ENCODE measurements around the gene TSPO2. TPM values are rescaled to one million over a fixed set of nuclear protein-coding genes. Genes with fewer than 3 reads are reported as not detected.
A peak's percentile ranks its signal among the peaks of the same experiment; 100 is the strongest.

The TSPO2 gene
- total RNA-seq, 1 experiment from 2014 or later: not detected

GRCh38 chr6:41021832-41022231, 20.4 kb upstream of the TSPO2 start:
- ChIA-PET CTCF (interaction anchor here (0.8 kb wide), 1 partner anchor 51 kb away, joined by 4 read pairs; the partner anchor contains the start of gene NFYA), POLR2A (ENCODE audit: unreplicated experiment) (no interaction called here)
- Histone ChIP-seq H3F3A (ENCODE audit: low read length, unreplicated experiment) (no peaks in the 10 kb centered on the region), H4K20me1 (ENCODE audit: low read length) (no peaks in the 10 kb centered on the region), H3K4me2 (ENCODE audit: low read length) (peak overlapping the region; percentile 24), H3K27ac (ENCODE audit: low read length) (peak overlapping the region; percentile 66), H3K4me3 (ENCODE audit: low read length) (no peak overlapping the region), H3K4me1 (ENCODE audit: insufficient read depth, low read length) (peaks cover 31% of the 10 kb centered on the region), H2AFZ (ENCODE audit: low read length) (no peak overlapping the region), H3K9me3 (ENCODE audit: low read length) (no peaks in the 10 kb centered on the region), H3K36me3 (ENCODE audit: low read depth, low read length) (no peaks in the 10 kb centered on the region), H3K9ac (ENCODE audit: low read length) (no peak overlapping the region), H3K27me3 (ENCODE audit: low read length) (no peaks in the 10 kb centered on the region), H3K79me2 (ENCODE audit: low read length) (0 out of 2 replicates have a peak, but pooled peaks cover 5% of the 10 kb centered on the region), H3K9me2 (replicated peaks; ENCODE audit: low read length) (no peaks in the 10 kb centered on the region)
- BruUV-seq (replicated peaks): no TSS peak
- DNase-seq: peak; percentile 52
- peak; percentile 65 for ATAC-seq
- no peak for TF ChIP-seq EZH2phosphoT487 (IDR thresholded peaks at IDR 0.05; ENCODE audit: borderline replicate concordance, low read length)
- TF ChIP-seq CTCF (conservative IDR thresholded peaks at IDR 0.05; ENCODE audit: low read depth, low read length): peak; percentile 48; the same call in 1 of the 2 replicates
- intact Hi-C loops (cut with micrococcal nuclease): no loop called here

DNA sequence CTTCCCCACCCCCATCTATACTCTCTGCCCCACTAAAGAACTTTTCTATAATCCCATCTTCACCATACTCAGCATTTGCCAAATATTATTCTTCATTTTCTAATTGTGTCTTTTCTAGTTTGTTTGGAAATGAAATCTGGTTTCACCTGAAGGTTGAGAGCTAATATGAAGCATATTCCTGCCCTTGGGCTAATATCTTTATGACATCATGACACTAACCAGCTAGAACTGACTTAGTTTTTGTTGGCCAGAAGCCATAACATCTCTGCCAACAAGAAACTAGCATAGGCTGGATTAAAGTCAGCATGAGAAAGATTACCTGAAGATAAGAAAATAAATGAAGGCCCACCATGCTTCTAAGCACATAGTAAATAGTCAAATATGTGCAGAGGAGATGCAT, 20.0 kb upstream of the TSPO2 start:
- Histone ChIP-seq H3F3A (ENCODE audit: low read length, unreplicated experiment) (no peaks in the 10 kb centered on the region), H2AFZ (ENCODE audit: low read length) (no peak overlapping the region), H3K4me3 (ENCODE audit: low read length) (no peak overlapping the region), H3K27ac (ENCODE audit: low read length) (peak overlapping the region; percentile 66), H3K79me2 (ENCODE audit: low read length) (0 out of 2 replicates have a peak, but pooled peaks cover 5% of the 10 kb centered on the region), H3K27me3 (ENCODE audit: low read length) (no peaks in the 10 kb centered on the region), H3K4me1 (ENCODE audit: insufficient read depth, low read length) (peaks cover 36% of the 10 kb centered on the region), H3K4me2 (ENCODE audit: low read length) (peak overlapping the region; percentile 24), H3K9me3 (ENCODE audit: low read length) (no peaks in the 10 kb centered on the region), H4K20me1 (ENCODE audit: low read length) (no peaks in the 10 kb centered on the region), H3K9me2 (replicated peaks; ENCODE audit: low read length) (no peaks in the 10 kb centered on the region), H3K36me3 (ENCODE audit: low read depth, low read length) (no peaks in the 10 kb centered on the region), H3K9ac (ENCODE audit: low read length) (no peak overlapping the region)
- intact Hi-C loops (cut with micrococcal nuclease): no loop called here
- no TSS peak for BruUV-seq (replicated peaks)
- no peak for TF ChIP-seq EZH2phosphoT487 (IDR thresholded peaks at IDR 0.05; ENCODE audit: borderline replicate concordance, low read length)
- POLR2A ChIA-PET (ENCODE audit: unreplicated experiment): no interaction called here
- ATAC-seq (no peak; the same call in 1 of the 2 replicates), DNase-seq (peak; percentile 62)
- CTCF ChIA-PET: interaction anchor here (0.8 kb wide), 1 partner anchor 50 kb away, joined by 4 read pairs; the partner anchor contains the start of gene NFYA

GRCh38 chr6:41023114-41023513, 19.2 kb upstream of the TSPO2 start:
- Histone ChIP-seq H3K36me3 (ENCODE audit: low read depth, low read length) (no peaks in the 10 kb centered on the region), H2AFZ (ENCODE audit: low read length) (no peak overlapping the region), H3K4me2 (ENCODE audit: low read length) (no peak overlapping the region), H3K9me2 (replicated peaks; ENCODE audit: low read length) (no peaks in the 10 kb centered on the region), H3K9me3 (ENCODE audit: low read length) (no peaks in the 10 kb centered on the region), H3K9ac (ENCODE audit: low read length) (no peak overlapping the region), H3K4me1 (ENCODE audit: insufficient read depth, low read length) (peaks cover 38% of the 10 kb centered on the region), H3K27me3 (ENCODE audit: low read length) (no peaks in the 10 kb centered on the region), H3K79me2 (ENCODE audit: low read length) (0 out of 2 replicates have a peak, but pooled peaks cover 5% of the 10 kb centered on the region), H3F3A (ENCODE audit: low read length, unreplicated experiment) (no peaks in the 10 kb centered on the region), H4K20me1 (ENCODE audit: low read length) (no peaks in the 10 kb centered on the region), H3K27ac (ENCODE audit: low read length) (no peak overlapping the region), H3K4me3 (ENCODE audit: low read length) (no peak overlapping the region)
- ATAC-seq (no peak), DNase-seq (no peak)
- no TSS peak for BruUV-seq (replicated peaks)
- intact Hi-C loops (cut with micrococcal nuclease): no loop called here
- TF ChIP-seq EZH2 (IDR thresholded peaks at IDR 0.05; ENCODE audit: low read length, unreplicated experiment): no peak
- no peak for TF ChIP-seq CTCF (conservative IDR thresholded peaks at IDR 0.05; ENCODE audit: low read depth, low read length)
- no peak for TF ChIP-seq EZH2phosphoT487 (IDR thresholded peaks at IDR 0.05; ENCODE audit: borderline replicate concordance, low read length)
- ChIA-PET POLR2A (ENCODE audit: unreplicated experiment) (no interaction called here), CTCF (no interaction called here)

Data from PC-3 (cell line).